ENCODE measurements around the gene ANKRD45. TPM values are rescaled to one million over a fixed set of nuclear protein-coding genes. Genes with fewer than 3 reads are reported as not detected.

Gene ANKRD45
- total RNA-seq, 1 experiment from 2014 or later, result 0.73 TPM

GRCh38 chr1:173661271-173661670, 8.4 kb downstream of the ANKRD45 start:
- POLR2A ChIA-PET (ENCODE audit: low non-redundant PET), result no interaction called here
- no peak for DNase-seq (ENCODE audit: low spot score)
- no peak overlapping the region for H3K27ac ChIP-seq (ENCODE audit: low read depth, low read length, poor library complexity, severe bottlenecking)
- H3K36me3 ChIP-seq (ENCODE audit: insufficient read depth, low read length, poor library complexity, severe bottlenecking), result no peaks in the 10 kb centered on the region
- H3K9me3 ChIP-seq (ENCODE audit: low read depth, low read length, poor library complexity, severe bottlenecking), result no peaks in the 10 kb centered on the region
- intact Hi-C loops (cut with micrococcal nuclease; ENCODE audit: unreplicated experiment), result no loop called here
- no TSS peak for BruUV-seq (replicated peaks)
- TF ChIP-seq EZH2 (IDR thresholded peaks at IDR 0.05; ENCODE audit: borderline replicate concordance, low read depth, low read length, poor library complexity, severe bottlenecking), result no peak
- TF ChIP-seq, protein P1, sequence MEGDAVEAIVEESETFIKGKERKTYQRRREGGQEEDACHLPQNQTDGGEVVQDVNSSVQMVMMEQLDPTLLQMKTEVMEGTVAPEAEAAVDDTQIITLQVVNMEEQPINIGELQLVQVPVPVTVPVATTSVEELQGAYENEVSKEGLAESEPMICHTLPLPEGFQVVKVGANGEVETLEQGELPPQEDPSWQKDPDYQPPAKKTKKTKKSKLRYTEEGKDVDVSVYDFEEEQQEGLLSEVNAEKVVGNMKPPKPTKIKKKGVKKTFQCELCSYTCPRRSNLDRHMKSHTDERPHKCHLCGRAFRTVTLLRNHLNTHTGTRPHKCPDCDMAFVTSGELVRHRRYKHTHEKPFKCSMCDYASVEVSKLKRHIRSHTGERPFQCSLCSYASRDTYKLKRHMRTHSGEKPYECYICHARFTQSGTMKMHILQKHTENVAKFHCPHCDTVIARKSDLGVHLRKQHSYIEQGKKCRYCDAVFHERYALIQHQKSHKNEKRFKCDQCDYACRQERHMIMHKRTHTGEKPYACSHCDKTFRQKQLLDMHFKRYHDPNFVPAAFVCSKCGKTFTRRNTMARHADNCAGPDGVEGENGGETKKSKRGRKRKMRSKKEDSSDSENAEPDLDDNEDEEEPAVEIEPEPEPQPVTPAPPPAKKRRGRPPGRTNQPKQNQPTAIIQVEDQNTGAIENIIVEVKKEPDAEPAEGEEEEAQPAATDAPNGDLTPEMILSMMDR (conservative IDR thresholded peaks at IDR 0.05; ENCODE audit: low read depth, low read length), result no peak
- CTCF ChIA-PET, result no interaction called here
- H3K27me3 ChIP-seq (replicated peaks; ENCODE audit: insufficient read depth, low read depth, low read length, poor library complexity), result no peaks in the 10 kb centered on the region
- H3K4me3 ChIP-seq (ENCODE audit: low read depth, low read length, poor library complexity, severe bottlenecking), result no peak overlapping the region
- no peaks in the 10 kb centered on the region for H3K4me1 ChIP-seq (ENCODE audit: insufficient read depth, low read length, poor library complexity, severe bottlenecking)

GRCh38 chr1:173660306-173660705, 9.3 kb downstream of the ANKRD45 start:
- Histone ChIP-seq H3K4me3 (ENCODE audit: low read depth, low read length, poor library complexity, severe bottlenecking) (no peak overlapping the region), H3K36me3 (ENCODE audit: insufficient read depth, low read length, poor library complexity, severe bottlenecking) (no peaks in the 10 kb centered on the region), H3K4me1 (ENCODE audit: insufficient read depth, low read length, poor library complexity, severe bottlenecking) (no peaks in the 10 kb centered on the region), H3K9me3 (ENCODE audit: low read depth, low read length, poor library complexity, severe bottlenecking) (no peaks in the 10 kb centered on the region), H3K27ac (ENCODE audit: low read depth, low read length, poor library complexity, severe bottlenecking) (no peak overlapping the region), H3K27me3 (replicated peaks; ENCODE audit: insufficient read depth, low read depth, low read length, poor library complexity) (no peaks in the 10 kb centered on the region)
- intact Hi-C loops (cut with micrococcal nuclease; ENCODE audit: unreplicated experiment), result no loop called here
- DNase-seq (ENCODE audit: low spot score), result no peak
- TF ChIP-seq, protein P1 (conservative IDR thresholded peaks at IDR 0.05; ENCODE audit: low read depth, low read length), result no peak
- TF ChIP-seq EZH2 (IDR thresholded peaks at IDR 0.05; ENCODE audit: borderline replicate concordance, low read depth, low read length, poor library complexity, severe bottlenecking), result no peak
- BruUV-seq (replicated peaks), result no TSS peak
- ChIA-PET POLR2A (ENCODE audit: low non-redundant PET) (no interaction called here), CTCF (no interaction called here)

GRCh38 chr1:173648880-173649605, 20.6 kb downstream of the ANKRD45 start:
- DNase-seq (ENCODE audit: low spot score), result no peak
- intact Hi-C loops (cut with micrococcal nuclease; ENCODE audit: unreplicated experiment), result no loop called here
- no peak for TF ChIP-seq EZH2 (IDR thresholded peaks at IDR 0.05; ENCODE audit: borderline replicate concordance, low read depth, low read length, poor library complexity, severe bottlenecking)
- TF ChIP-seq, protein P1 (conservative IDR thresholded peaks at IDR 0.05; ENCODE audit: low read depth, low read length), result no peak
- H3K9me3 ChIP-seq (ENCODE audit: low read depth, low read length, poor library complexity, severe bottlenecking), result no peaks in the 10 kb centered on the region
- H3K27me3 ChIP-seq (replicated peaks; ENCODE audit: insufficient read depth, low read depth, low read length, poor library complexity), result no peaks in the 10 kb centered on the region
- H3K4me3 ChIP-seq (ENCODE audit: low read depth, low read length, poor library complexity, severe bottlenecking), result no peak overlapping the region
- no TSS peak for BruUV-seq (replicated peaks)
- no peak overlapping the region for H3K27ac ChIP-seq (ENCODE audit: low read depth, low read length, poor library complexity, severe bottlenecking)
- H3K4me1 ChIP-seq (ENCODE audit: insufficient read depth, low read length, poor library complexity, severe bottlenecking), result no peaks in the 10 kb centered on the region
- CTCF ChIA-PET, result no interaction called here
- no peaks in the 10 kb centered on the region for H3K36me3 ChIP-seq (ENCODE audit: insufficient read depth, low read length, poor library complexity, severe bottlenecking)
- POLR2A ChIA-PET (ENCODE audit: low non-redundant PET), result no interaction called here

Measured in A673 (cell line).